ENCODE data around the gene RASA2. TPM values are rescaled to one million over a fixed set of nuclear protein-coding genes. Genes with fewer than 3 reads are reported as not detected.

The RASA2 gene
- total and polyA plus RNA-seq, 2 of the 4 experiments (the other 2 are of a cell fraction), result 6.1 to 14.0 TPM

DNA sequence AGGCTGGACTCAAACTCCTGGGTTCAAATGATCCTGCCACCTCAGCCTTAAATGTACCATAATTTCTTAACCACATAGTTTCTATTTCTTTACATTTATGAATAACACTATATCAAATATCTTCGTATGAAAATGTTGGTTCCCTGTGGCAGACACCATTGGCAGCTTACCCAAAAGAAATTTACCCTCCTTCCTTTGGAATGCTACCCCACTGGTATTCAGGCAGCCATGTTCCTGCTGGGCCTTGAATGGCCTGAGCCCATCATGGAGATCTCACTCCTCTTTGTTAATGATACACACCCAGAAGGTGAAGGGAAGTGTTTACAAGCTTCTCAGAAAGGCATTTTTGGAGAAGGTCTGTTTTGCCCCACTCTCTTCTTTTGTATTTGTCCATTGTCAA, 157.0 kb downstream of the RASA2 start:
- intact Hi-C loops (cut with micrococcal nuclease), result no loop called here

More for the DNA sequence above, 157.0 kb downstream of the RASA2 start:
- no peak overlapping the region for H3K4me2 ChIP-seq (ENCODE audit: low read depth, low read length)
- no peak overlapping the region for H4K8ac ChIP-seq (ENCODE audit: low read depth in 2 of 2, low read length in 2 of 2)
- DNase-seq, result no peak
- H3K18ac ChIP-seq (ENCODE audit: low read depth, low read length), result no peak overlapping the region
- no peak overlapping the region for H4K91ac ChIP-seq (ENCODE audit: insufficient read depth, low read depth, low read length)
- BruUV-seq (replicated peaks), result no TSS peak
- H3K9ac ChIP-seq (ENCODE audit: low read depth, low read length), result no peak overlapping the region
- no peaks in the 10 kb centered on the region for H3K4me1 ChIP-seq (ENCODE audit: control insufficient read depth, insufficient read depth, low read length)
- H3K27ac ChIP-seq (ENCODE audit: insufficient read depth, low read length), result no peak overlapping the region
- in situ Hi-C loops (cut with MboI; ENCODE audit: low sequenced_read_pairs) (no loop called here), dilution Hi-C loops (cut with HindIII; ENCODE audit: low sequenced_read_pairs, unreplicated experiment) (no loop called here)
- H2BK15ac ChIP-seq (ENCODE audit: low read depth, low read length), result no peak overlapping the region
- no peak overlapping the region for H3K23ac ChIP-seq (ENCODE audit: low read depth, low read length)
- H3K56ac ChIP-seq (ENCODE audit: extremely low read depth, insufficient read depth, low read length), result no peak overlapping the region
- H3K79me1 ChIP-seq (ENCODE audit: low read depth in 1 of 2, low read length in 2 of 2), result no peaks in the 10 kb centered on the region
- H4K5ac ChIP-seq (ENCODE audit: low read depth, low read length), result no peak overlapping the region
- H3K14ac ChIP-seq (replicated peaks; ENCODE audit: low read depth, low read length), result no peak overlapping the region
- ChIA-PET CTCF (no interaction called here), POLR2A (ENCODE audit: unreplicated experiment) (no interaction called here)
- no peaks in the 10 kb centered on the region for H3K36me3 ChIP-seq (ENCODE audit: control insufficient read depth, insufficient read depth, low read length)
- H2AK5ac ChIP-seq (ENCODE audit: low read depth, low read length), result no peak overlapping the region
- ATAC-seq (ENCODE audit: low read depth), result no peak
- no CpG with 5 or more reads among the region's 1 CpG for WGBS, 2 experiments (ENCODE audit: extremely low coverage in 2 of 2, insufficient read length in 1 of 2)
- H4K20me1 ChIP-seq (ENCODE audit: insufficient read depth, low read length), result no peaks in the 10 kb centered on the region
- no peak overlapping the region for H2BK20ac ChIP-seq (ENCODE audit: low read depth, low read length)
- H3K4ac ChIP-seq (ENCODE audit: low read depth, low read length), result no peak overlapping the region
- H2AFZ ChIP-seq (replicated peaks; ENCODE audit: low read length, poor library complexity), result no peak overlapping the region
- peaks cover 3% of the 10 kb centered on the region for H3K9me1 ChIP-seq (ENCODE audit: insufficient read depth, low read length)
- no peak overlapping the region for H2BK120ac ChIP-seq (ENCODE audit: low read depth, low read length)
- no peaks in the 10 kb centered on the region for H3K27me3 ChIP-seq (ENCODE audit: control insufficient read depth, insufficient read depth, low read length)
- TF ChIP-seq MXI1 (IDR thresholded peaks at IDR 0.05; ENCODE audit: borderline replicate concordance, low read depth, low read length), result no peak
- TF ChIP-seq CEBPB (IDR thresholded peaks at IDR 0.05; ENCODE audit: low read depth, low read length), result no peak
- no peak for TF ChIP-seq MAZ (IDR thresholded peaks at IDR 0.05; ENCODE audit: borderline replicate concordance, low read depth, low read length)
- TF ChIP-seq, protein P1, sequence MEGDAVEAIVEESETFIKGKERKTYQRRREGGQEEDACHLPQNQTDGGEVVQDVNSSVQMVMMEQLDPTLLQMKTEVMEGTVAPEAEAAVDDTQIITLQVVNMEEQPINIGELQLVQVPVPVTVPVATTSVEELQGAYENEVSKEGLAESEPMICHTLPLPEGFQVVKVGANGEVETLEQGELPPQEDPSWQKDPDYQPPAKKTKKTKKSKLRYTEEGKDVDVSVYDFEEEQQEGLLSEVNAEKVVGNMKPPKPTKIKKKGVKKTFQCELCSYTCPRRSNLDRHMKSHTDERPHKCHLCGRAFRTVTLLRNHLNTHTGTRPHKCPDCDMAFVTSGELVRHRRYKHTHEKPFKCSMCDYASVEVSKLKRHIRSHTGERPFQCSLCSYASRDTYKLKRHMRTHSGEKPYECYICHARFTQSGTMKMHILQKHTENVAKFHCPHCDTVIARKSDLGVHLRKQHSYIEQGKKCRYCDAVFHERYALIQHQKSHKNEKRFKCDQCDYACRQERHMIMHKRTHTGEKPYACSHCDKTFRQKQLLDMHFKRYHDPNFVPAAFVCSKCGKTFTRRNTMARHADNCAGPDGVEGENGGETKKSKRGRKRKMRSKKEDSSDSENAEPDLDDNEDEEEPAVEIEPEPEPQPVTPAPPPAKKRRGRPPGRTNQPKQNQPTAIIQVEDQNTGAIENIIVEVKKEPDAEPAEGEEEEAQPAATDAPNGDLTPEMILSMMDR (conservative IDR thresholded peaks at IDR 0.05; ENCODE audit: low read depth, low read length), result no peak
- no peak for TF ChIP-seq RFX5 (IDR thresholded peaks at IDR 0.05; ENCODE audit: low read depth, low read length)
- no peaks in the 10 kb centered on the region for H3K9me3 ChIP-seq (ENCODE audit: control insufficient read depth, insufficient read depth, low read length)
- H2BK5ac ChIP-seq (ENCODE audit: low read depth, low read length, poor library complexity, severe bottlenecking), result no peak overlapping the region
- H3K4me3 ChIP-seq (ENCODE audit: insufficient read depth, low read depth, low read length), result no peak overlapping the region
- H2AK9ac ChIP-seq (replicated peaks; ENCODE audit: low read depth, low read length, poor library complexity), result no peak overlapping the region
